GM21423 (cell line): Measurements from ENCODE around the gene GPR27.

Experiments
- ATAC-seq: cut with Tn5 transposase; IDR thresholded peaks from one replicate; pipeline ENCODE4 v1.9.1; 2021; ENCODE audit warnings: mild to moderate bottlenecking, moderate library complexity; ENCODE audit not compliant: unreplicated experiment

The GPR27 gene

GRCh38 chr3:71728632-71729342 lies 24.9 kb upstream of the GPR27 start:
- ATAC-seq: no peak

DNA sequence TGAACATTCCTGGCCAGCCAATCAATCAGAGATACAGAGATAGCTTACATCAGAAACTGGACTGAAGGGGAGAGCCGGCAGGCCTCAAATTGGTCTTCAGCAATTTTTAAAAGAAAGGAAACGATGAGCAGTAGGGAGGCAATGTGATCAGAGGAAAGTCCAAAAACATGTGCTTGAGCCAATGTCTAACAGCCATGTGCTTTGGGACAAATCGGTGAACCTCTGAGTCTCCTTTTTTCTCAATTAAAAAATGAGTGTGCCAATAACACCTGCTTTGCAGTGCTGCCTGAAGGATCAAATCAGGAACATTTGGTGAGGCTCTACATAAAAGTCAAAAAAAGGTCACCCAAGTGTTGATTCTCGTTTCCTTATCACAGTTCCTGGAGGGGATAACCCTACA lies 21.0 kb upstream of the GPR27 start:
- no peak for ATAC-seq

- no peak for ATAC-seq
These were observed 20.3 kb upstream of the GPR27 start for GRCh38 chr3:71733319-71733718.

DNA sequence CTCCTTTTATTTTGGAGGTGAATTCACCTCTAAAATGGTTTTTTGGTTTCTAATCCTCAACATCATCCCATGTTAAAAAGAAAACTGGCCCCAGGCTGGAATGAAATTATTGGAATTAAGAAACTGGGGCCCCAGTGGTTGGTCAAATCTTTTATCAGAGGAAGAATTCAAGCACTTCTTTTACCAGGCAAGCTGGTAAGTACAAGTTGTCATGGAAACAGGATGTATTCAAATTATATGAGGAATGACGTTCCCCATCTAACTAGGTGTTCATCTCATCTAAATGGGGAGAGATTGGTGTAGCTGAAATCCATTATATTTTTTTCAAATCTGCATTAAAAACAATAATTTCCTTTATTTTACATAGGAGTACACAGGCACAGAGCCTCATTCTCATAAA lies 18.8 kb upstream of the GPR27 start:
- ATAC-seq: no peak

- ATAC-seq: no peak
These were observed 11.0 kb upstream of the GPR27 start for GRCh38 chr3:71742621-71743020.

DNA sequence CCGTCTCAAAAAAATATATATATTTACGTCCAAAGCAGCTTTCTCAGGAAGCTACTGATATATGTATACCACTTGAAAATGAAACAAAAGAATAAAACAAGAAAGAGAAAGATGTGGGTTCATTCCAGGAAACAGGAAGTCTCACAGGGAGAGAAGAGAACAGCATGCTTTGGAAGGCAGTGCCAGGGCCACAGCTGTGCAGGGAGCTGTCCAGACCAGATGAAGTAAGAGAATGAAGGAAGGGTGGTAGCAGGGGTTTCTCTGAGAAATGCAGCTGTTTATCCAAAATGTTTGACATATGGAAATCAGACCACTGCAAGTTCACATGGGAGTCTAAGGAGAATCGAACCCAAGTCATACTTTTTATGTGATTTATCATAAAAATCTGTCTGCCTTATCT lies 8.9 kb upstream of the GPR27 start:
- no peak for ATAC-seq

GRCh38 chr3:71751602-71752001 lies 2.1 kb upstream of the GPR27 start:
- no peak for ATAC-seq

DNA sequence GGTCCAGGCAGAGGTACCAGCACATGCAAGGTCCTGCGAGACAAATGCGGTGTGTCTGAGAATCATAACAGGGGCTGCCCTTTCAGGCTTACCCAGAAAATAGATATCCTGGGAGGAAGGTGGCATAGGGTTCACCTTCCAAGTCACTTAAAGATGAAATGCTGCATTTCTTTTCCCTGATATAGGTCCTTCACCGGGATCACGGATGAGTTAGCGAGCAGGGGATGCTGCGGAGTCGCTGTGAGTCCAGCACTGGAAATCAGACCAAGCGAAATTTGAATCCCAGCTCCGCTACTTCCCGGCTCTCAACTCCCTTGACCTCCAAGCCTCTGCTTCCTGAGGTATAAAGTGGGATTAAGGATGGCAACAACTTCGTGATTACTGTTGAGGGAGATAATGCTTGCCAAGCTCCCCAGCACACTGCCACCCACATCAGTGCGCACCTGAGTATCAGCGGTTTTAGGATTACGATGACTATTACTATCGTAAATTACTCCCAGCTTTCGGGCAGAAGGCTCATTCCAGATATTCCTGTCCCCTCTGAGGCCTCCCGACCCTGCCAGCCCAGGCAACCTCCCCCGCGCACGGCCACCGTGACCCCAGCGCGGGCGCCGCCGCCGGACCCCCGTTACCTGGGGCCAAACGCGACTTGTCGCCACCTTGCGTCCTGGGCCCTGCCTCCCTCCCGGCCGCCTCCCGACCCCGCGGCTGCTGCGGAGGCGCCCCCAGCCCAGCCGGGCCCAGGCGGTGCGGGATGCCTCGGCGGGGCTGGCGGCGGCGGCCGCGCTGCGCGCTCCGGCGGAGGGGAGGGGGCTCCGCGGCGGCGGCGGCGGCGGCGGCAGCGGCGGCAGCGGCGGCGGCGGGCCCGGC lies 589 bp upstream of the GPR27 start:
- ATAC-seq: no peak

GRCh38 chr3:71754610-71755253 lies 1.1 kb downstream of the GPR27 start:
- ATAC-seq: no peak

DNA sequence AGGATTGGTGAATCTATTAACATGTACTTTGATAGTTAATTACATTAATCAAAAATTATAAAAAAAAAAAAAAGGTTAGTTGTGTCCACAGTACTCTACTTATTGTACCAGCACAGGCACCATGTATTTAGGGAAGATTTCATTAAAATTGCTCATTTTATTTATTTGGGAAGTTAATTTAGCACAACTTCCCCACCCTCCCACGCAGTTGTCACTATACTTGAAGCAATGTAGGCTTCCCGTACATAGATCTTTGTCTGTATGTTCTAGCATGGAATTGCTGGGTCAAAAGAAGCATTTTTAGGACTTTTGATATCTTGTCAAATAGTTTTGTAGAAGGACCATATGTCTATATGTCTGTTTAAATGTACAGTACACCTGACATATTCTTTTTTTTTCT lies 4.4 kb downstream of the GPR27 start:
- no peak for ATAC-seq

- ATAC-seq: no peak
These were observed 5.7 kb downstream of the GPR27 start for GRCh38 chr3:71759401-71759800.

DNA sequence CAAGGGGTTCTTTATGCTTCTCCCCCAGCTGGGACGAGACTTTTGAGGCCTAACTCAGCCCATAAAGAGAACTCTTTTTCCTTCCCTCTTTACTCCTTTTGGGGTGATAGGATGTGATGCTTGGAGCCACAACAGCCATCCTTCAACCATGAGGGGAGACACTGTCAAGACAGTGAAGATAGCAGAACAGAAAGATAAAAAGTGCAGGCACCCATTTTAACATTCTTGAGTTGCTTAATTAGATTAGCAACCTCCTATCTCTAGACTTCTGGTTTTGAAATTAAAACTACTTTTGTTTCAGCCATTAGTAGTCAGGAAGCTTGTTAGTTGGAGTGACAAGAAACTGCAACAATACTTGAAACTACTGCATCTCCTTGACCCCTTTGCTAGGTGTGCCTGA lies 6.5 kb downstream of the GPR27 start:
- ATAC-seq: no peak

DNA sequence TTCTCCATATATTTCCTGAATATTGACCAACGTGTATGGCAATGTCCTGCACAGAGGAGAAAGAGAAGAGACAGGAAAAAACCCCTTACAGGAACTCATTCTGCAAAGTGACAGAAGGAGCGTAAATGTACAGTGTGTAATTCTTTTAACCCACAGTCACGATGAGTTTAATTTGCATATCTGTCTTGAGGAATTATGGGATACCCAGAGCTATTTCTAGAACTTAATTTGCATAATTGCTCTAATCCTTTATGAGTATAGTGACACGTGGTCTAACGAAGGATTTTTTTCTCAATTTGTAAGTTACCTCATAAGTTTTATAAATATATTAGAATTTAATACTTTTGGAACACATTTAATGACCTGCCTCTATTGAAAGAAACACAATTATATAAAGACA lies 9.8 kb downstream of the GPR27 start:
- no peak for ATAC-seq

DNA sequence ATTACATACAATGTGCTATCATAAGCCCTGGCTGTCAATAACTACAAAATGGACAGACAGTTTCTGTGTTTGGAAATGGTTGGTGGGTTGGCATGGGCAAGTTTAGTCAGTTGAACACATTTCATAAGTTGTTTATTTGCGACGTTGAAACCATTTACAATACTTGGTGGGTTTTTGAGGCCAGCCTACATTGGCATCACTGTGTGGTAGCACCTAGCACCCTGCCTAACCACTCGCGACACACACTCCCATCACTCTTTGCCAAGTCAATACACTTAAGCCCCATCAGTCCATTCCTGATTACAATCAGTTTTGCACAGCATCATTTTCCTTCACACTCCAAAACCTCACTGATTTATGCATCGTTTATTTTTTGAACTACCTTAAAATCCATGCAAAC lies 17.5 kb downstream of the GPR27 start:
- no peak for ATAC-seq

GRCh38 chr3:71771884-71772283 lies 18.2 kb downstream of the GPR27 start:
- no peak for ATAC-seq

DNA sequence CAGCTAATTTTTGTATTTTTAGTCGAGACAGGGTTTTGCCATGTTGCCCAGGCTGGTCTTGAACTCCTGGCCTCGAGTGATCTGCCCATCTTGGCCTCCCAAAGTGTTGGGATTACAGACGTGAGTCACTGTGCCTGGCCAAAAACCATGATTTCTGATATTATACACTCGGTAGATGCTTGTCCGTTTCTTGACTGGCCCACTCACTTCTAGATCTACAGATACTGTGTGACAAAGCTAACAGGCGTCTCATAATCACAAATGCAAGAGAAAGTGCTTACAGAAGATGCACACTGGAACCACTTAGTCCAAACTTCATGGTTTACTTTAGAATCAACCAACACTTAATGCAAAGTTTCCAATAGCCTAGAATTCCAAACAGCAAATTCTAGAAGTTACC lies 22.9 kb downstream of the GPR27 start:
- no peak for ATAC-seq

DNA sequence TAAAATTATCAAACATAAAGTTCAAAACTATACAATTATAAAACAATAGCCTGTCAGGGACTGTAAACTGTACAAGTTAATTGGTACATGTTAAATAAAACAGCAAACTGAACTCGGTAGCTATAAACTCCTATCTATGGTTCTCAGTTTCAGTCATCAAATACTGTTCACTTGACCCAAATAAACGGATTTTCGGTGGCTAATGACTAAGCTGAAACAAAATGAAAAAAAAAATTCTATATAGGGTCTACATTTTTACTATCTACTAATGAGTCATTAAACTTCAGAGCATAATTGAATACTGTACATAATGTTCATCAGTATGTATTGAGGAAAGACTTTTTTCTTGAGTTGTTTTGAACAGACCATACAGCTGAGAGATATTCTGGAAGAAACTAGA lies 24.7 kb downstream of the GPR27 start:
- ATAC-seq: no peak

- no peak for ATAC-seq
These were observed 26.2 kb downstream of the GPR27 start for GRCh38 chr3:71779674-71780377.

DNA sequence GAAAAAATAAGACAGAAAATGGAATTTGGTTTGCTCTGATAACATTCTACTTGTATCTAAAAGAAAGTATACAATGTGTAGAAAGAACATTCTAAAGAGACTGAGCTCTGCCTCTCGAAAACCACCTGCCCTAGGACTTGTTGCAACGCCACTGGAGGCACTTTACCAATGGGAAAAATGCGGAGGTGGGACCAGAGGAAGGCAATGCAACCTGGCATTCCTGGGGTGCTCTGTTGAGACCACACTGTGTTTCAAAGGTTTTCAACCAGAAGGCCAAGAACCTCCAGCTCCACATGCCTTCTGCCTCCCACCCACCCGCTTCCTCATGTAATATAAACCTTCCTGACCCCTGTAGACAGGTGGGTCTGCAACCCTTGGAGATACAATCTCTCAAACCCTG lies 26.8 kb downstream of the GPR27 start:
- ATAC-seq: no peak

DNA sequence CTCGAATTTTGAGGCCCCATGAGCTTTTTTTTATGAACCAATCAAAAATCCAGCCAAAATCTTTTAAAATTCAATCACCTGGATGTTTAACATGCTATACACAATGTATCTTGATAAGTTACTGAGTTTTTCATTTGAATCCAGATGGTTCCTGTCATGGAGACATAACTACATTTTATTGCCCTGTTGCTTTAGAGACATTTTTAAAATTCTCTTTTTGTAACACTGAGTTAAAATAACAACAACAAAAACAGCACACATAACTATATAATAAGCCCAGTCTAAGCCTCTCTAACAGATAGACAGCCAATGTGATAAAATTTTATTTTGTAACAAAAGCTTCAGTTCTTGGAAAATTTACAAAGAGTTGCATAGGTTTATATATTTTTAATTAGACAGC lies 29.5 kb downstream of the GPR27 start:
- ATAC-seq: no peak

GRCh38 chr3:71784201-71784913 lies 30.7 kb downstream of the GPR27 start:
- no peak for ATAC-seq
